ENCODE data around the gene CETN2.

CETN2 gene

DNA sequence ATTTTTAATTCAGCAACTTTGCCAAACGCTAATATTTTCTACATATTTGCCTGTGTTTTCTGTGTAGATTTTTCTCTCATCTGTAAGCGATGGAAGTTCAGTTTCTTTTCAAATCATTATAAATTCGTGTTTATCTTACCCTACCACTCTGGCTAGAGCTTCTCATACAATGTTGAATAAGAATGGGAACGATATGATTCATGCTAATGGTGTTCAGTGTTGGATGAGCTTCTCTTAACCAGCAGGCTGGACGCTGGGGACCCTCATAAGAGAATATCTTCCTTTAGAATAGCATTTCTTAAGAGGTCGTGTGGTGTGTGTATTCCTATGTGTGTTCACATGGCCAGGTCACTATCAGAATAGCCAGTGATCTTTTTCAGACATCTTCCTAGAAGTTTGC is 31.3 kb upstream of the CETN2 start:
- no peak for TF ChIP-seq POLR2AphosphoS5 (IDR thresholded peaks at IDR 0.05; ENCODE audit: low read depth, low read length)
- no peak for TF ChIP-seq TAF1 (IDR thresholded peaks at IDR 0.05; ENCODE audit: borderline replicate concordance, insufficient read depth, low read length)
- TF ChIP-seq SIN3A (IDR thresholded peaks at IDR 0.05; ENCODE audit: borderline replicate concordance, insufficient read depth, low read length), result no peak
- TF ChIP-seq, protein P1, sequence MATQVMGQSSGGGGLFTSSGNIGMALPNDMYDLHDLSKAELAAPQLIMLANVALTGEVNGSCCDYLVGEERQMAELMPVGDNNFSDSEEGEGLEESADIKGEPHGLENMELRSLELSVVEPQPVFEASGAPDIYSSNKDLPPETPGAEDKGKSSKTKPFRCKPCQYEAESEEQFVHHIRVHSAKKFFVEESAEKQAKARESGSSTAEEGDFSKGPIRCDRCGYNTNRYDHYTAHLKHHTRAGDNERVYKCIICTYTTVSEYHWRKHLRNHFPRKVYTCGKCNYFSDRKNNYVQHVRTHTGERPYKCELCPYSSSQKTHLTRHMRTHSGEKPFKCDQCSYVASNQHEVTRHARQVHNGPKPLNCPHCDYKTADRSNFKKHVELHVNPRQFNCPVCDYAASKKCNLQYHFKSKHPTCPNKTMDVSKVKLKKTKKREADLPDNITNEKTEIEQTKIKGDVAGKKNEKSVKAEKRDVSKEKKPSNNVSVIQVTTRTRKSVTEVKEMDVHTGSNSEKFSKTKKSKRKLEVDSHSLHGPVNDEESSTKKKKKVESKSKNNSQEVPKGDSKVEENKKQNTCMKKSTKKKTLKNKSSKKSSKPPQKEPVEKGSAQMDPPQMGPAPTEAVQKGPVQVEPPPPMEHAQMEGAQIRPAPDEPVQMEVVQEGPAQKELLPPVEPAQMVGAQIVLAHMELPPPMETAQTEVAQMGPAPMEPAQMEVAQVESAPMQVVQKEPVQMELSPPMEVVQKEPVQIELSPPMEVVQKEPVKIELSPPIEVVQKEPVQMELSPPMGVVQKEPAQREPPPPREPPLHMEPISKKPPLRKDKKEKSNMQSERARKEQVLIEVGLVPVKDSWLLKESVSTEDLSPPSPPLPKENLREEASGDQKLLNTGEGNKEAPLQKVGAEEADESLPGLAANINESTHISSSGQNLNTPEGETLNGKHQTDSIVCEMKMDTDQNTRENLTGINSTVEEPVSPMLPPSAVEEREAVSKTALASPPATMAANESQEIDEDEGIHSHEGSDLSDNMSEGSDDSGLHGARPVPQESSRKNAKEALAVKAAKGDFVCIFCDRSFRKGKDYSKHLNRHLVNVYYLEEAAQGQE (IDR thresholded peaks at IDR 0.05; ENCODE audit: insufficient read depth in 1 of 2, low read depth in 2 of 2, low read length in 2 of 2), result no peak
- TF ChIP-seq FOXP2 (optimal IDR thresholded peaks at IDR 0.05; ENCODE audit: borderline replicate concordance, extremely low read depth, extremely low read length, insufficient read depth), result no peak

DNA sequence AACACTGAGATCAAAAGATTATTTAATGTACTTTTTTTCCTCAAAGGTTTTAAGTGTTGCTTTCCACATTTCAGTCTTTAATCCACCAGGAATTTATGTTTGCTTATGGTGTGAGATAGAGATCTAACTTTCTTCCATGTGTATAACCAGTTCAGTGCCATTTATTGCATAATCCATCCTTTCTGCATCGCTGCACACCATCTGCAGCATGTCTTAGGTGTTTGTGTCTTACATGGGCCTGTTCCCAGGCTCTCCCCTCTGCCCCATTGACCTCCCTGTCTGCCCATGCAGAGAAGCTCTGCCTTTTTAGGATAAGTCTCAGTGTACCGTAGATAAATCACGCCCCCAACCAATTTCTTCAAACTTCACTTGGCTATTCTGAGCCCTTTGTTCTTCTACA is 30.6 kb upstream of the CETN2 start:
- TF ChIP-seq FOXP2 (optimal IDR thresholded peaks at IDR 0.05; ENCODE audit: borderline replicate concordance, extremely low read depth, extremely low read length, insufficient read depth) (no peak), TAF1 (IDR thresholded peaks at IDR 0.05; ENCODE audit: borderline replicate concordance, insufficient read depth, low read length) (no peak), POLR2AphosphoS5 (IDR thresholded peaks at IDR 0.05; ENCODE audit: low read depth, low read length) (no peak), SIN3A (IDR thresholded peaks at IDR 0.05; ENCODE audit: borderline replicate concordance, insufficient read depth, low read length) (no peak)
- TF ChIP-seq, protein P1 (IDR thresholded peaks at IDR 0.05; ENCODE audit: insufficient read depth in 1 of 2, low read depth in 2 of 2, low read length in 2 of 2), result no peak

DNA sequence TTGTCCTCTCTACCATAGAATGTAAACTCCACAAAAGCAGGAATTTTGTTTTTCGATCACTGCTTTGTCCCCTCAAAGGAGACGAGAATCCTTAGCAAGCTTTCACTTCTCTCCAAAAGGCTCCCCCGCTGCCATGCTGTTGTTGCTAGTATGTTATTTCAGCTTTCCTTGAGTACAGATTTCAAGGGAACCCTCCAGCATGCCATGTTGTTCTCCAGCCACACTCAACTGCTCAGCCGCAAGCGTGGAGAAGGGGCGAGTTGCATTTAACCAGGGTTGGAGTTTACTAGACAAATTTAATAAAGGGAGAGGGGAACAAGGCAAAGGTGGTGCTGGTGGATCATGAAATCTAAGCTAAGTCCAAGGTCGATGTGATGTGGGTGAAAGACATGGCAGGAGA is 23.4 kb upstream of the CETN2 start:
- TF ChIP-seq, protein P1 (IDR thresholded peaks at IDR 0.05; ENCODE audit: insufficient read depth in 1 of 2, low read depth in 2 of 2, low read length in 2 of 2), result no peak
- TF ChIP-seq POLR2AphosphoS5 (IDR thresholded peaks at IDR 0.05; ENCODE audit: low read depth, low read length) (no peak), SIN3A (IDR thresholded peaks at IDR 0.05; ENCODE audit: borderline replicate concordance, insufficient read depth, low read length) (no peak), FOXP2 (optimal IDR thresholded peaks at IDR 0.05; ENCODE audit: borderline replicate concordance, extremely low read depth, extremely low read length, insufficient read depth) (no peak), TAF1 (IDR thresholded peaks at IDR 0.05; ENCODE audit: borderline replicate concordance, insufficient read depth, low read length) (no peak)

DNA sequence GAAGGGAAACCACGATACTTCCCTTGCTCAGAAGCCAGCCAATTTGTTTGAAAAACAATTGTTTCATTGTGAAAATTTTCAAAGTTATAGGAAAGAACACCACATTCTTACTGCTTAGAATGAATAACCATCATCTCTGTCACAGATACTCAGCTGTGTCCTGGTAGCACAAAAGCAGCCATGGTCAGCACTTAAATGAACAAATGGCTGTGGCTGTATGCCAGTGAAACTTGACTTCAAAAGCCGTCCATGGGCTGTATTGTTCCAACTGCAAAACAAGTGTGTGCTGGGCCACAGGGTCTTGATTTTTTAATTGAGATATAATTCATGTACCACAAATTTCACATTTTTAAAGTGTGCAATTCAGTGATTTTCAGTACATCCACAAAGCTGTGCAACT is 19.9 kb upstream of the CETN2 start:
- TF ChIP-seq, protein P1 (IDR thresholded peaks at IDR 0.05; ENCODE audit: insufficient read depth in 1 of 2, low read depth in 2 of 2, low read length in 2 of 2), result no peak
- TF ChIP-seq FOXP2 (optimal IDR thresholded peaks at IDR 0.05; ENCODE audit: borderline replicate concordance, extremely low read depth, extremely low read length, insufficient read depth) (no peak), POLR2AphosphoS5 (IDR thresholded peaks at IDR 0.05; ENCODE audit: low read depth, low read length) (no peak), TAF1 (IDR thresholded peaks at IDR 0.05; ENCODE audit: borderline replicate concordance, insufficient read depth, low read length) (no peak), SIN3A (IDR thresholded peaks at IDR 0.05; ENCODE audit: borderline replicate concordance, insufficient read depth, low read length) (no peak)

DNA sequence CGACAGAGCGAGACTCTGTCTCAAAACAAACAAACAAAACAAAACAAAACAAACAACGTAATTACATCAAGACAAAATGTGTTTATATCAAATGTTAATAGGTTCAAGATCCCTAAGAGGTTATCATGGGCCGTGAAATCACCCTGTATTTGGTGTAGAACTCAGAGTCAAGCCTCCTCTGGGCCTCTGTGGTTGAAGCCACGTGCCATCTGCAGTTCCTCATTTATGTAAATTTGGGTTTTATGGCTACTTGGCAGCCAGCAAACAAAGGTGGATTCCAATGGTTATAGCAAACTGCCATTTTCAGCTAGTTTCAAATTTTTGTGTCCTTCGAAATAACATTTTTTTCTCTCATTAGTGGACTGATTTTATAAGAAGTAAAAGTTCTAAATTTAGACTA is 16.7 kb upstream of the CETN2 start:
- TF ChIP-seq FOXP2 (optimal IDR thresholded peaks at IDR 0.05; ENCODE audit: borderline replicate concordance, extremely low read depth, extremely low read length, insufficient read depth) (no peak), SIN3A (IDR thresholded peaks at IDR 0.05; ENCODE audit: borderline replicate concordance, insufficient read depth, low read length) (no peak), TAF1 (IDR thresholded peaks at IDR 0.05; ENCODE audit: borderline replicate concordance, insufficient read depth, low read length) (no peak), POLR2AphosphoS5 (IDR thresholded peaks at IDR 0.05; ENCODE audit: low read depth, low read length) (no peak)
- TF ChIP-seq, protein P1 (IDR thresholded peaks at IDR 0.05; ENCODE audit: insufficient read depth in 1 of 2, low read depth in 2 of 2, low read length in 2 of 2), result no peak

Data from PFSK-1 (cell line).